Sigmoid colon (tissue), 4 donors: ENCODE results near the gene KCND3.

Source experiments
- CTCF ChIP-seq, 4 experiments: fragments of 450-650 bp in 3 of 4; fragments of 200-600 bp in 1 of 4; IDR thresholded peaks; one replicate each; pipeline ENCODE4 v1.5.1; 2016 to 2019; ENCODE audit warnings: antibody characterized with exemption in 4 of 4, mild to moderate bottlenecking in 3 of 4, moderate library complexity in 2 of 4
- POLR2A ChIP-seq, 2 donors: fragments of 450-650 bp; IDR thresholded peaks; one replicate each; pipeline ENCODE4 v1.6.1; 2016; ENCODE audit warnings: antibody characterized with exemption in 2 of 2, mild to moderate bottlenecking in 2 of 2, moderate library complexity in 2 of 2
- POLR2AphosphoS5 ChIP-seq, 4 donors: sonication (generic); formaldehyde crosslinking; IDR thresholded peaks; one replicate each; pipeline ENCODE4 v1.6.1; 2017; ENCODE audit warnings: antibody characterized with exemption in 4 of 4

DNA sequence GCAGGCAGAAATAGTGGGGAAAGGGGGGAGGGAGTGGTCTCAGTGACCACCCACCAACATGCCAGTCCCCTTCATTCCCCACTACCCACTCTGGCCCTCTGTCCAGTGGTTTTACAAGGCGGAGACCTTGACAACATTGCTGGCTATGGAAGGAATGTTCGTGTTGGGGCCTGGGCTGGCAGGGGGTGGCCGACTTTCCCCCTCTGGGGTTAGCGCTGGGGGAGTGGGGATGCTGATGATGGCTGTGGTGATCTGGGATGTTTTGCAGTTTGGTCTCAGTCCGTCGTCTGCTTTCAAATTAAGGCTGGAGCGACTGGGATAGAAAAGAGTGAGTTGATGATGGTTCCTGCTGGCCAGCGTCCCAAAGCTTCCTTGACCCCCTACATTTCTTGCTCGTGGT lies 213.5 kb downstream of the KCND3 start:
- TF ChIP-seq POLR2A (IDR thresholded peaks at IDR 0.05) (no peak), CTCF (IDR thresholded peaks at IDR 0.05) (no peak), POLR2AphosphoS5 (IDR thresholded peaks at IDR 0.05) (no peak)
